Measurements from ENCODE around the gene KNDC1. TPM values are rescaled to one million over a fixed set of nuclear protein-coding genes. Genes with fewer than 3 reads are reported as not detected.

KNDC1 gene
- total RNA-seq, 1 donor from 2014 or later, result 0.12 TPM

DNA sequence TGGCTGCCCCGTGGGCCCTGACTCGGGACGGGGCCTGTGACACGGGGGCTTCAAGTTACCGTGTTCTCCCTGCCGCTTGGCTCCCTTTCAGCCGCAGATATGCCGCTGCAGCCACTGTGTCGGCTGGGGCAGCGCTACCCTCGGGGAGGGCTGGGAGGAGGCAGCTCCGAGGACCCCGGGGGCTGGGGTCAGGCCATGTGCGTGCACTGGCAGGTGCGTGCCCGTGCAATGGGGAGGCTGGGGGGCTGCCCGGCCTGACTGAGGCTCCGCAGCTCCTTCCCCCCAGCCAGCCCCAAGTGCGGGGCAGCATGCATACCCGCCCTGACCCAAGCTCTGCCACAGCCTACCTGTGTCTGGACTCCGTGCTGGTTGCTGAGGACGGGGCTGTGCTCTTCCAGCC is 29.2 kb downstream of the KNDC1 start:
- intact Hi-C loops (cut with micrococcal nuclease), result no loop called here

DNA sequence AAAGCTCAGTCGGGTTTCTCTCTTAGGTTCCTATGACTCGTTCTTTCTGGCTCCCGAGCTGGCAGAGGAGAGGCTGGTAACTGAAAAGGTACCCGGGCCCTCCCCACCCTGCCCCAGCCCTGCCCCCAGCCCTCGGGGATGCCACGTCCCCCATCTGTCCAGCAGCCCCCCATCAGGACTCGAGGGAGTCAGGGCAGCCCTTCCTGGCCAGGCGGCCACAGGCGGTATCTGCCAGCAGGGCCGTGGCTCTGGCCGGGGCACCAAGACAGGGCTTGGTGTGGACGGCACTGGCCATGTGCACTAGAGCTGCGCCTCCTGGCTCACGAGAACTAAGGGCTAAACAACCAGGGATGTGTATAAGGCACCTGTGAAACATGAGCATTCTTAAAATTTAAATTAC is 29.7 kb downstream of the KNDC1 start:
- intact Hi-C loops (cut with micrococcal nuclease), result no loop called here

DNA sequence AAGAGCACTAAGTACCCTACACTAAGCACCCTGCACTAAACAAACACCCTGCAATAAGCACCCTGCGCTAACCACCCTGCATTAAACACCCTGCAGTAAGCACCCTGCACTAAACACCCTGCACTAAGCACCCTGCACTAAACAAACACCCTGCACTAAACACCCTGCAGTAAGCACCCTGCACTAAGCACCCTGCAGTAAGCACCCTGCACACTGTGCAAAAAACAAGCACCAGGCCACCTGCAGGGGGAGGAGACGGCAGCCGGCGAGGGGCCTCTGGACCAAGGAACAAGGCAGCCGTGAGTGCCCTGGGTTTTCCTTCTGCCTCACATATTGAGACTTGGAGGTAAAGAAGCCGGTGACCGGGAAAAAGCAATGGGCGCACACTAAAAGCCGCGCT is 30.2 kb downstream of the KNDC1 start:
- intact Hi-C loops (cut with micrococcal nuclease), result no loop called here

DNA sequence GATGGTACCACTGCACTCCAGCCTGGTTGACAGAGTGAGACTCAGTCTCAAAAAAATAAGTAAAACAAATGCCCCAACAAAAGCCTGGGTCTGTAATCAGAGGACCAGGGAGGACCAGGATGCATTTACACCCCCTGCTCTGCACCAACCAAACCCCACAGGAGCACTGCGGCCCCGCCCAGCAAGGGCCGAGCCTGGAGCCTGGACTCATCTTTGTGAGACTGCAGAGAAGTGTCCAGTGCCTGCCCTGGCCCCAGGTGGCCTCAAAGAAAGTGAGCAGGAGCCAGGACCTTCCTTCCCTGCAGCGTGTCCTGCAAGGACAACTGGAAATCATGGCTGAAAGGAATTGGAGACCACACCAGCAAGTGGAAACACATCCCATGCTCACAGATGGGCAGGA is 31.6 kb downstream of the KNDC1 start:
- intact Hi-C loops (cut with micrococcal nuclease), result no loop called here

DNA sequence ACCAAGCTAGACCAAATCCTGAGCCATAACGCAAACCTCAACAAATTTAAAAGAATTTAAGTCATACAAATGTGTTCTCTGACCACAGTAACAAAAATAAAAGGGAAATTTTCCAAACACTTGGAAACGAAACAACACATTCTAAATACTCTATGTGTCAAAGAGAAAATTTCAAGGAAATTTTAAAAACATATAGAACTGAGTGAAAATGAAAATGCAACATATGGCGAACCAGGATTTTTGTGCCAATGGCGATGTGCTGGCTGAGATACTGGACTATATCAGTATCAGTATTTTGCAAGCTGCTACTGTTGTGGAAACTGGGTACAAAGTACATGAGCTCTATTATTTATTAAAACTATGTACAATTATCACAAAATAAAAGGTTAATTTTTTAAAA is 34.1 kb downstream of the KNDC1 start:
- intact Hi-C loops (cut with micrococcal nuclease), result no loop called here

DNA sequence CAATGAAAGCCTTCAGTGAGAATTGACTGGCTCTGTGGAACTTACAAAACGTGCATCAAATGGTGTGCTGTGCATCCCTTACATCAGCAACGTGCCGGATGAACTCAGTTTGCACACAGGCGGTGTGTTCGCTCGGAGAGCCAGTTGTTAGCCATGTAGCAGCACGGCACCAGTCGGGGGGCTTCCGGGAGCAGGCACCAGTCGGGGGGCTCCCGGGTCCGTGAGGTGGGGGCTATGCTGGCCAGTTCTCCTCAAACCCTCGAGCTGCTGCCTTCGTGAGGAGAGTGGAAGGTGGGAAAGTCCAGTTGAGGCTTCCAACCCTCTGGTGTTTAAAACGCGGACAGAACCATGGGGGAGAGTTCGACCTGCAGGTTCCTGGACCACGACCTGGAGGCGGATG is 35.1 kb downstream of the KNDC1 start:
- intact Hi-C loops (cut with micrococcal nuclease), result no loop called here

DNA sequence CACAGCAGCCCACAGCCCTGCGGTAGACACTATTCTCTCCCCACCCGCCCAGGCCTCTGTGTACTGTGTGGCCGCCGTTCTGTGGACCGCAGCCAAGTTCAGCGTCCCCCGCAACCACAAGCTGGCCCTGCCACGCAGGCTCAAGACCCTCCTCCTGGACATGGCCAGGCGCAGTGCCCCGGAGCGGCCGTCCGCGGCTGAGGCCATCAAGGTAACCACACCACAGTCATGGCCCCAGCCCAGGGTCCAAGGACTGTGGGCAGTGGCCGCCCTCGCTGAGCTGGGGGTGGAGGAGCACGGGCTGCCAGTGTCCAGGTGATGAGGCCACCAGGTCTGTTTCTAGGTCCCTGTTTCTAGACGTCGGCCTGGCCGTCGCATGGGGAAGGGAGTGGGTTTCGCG is 35.6 kb downstream of the KNDC1 start:
- intact Hi-C loops (cut with micrococcal nuclease), result no loop called here

DNA sequence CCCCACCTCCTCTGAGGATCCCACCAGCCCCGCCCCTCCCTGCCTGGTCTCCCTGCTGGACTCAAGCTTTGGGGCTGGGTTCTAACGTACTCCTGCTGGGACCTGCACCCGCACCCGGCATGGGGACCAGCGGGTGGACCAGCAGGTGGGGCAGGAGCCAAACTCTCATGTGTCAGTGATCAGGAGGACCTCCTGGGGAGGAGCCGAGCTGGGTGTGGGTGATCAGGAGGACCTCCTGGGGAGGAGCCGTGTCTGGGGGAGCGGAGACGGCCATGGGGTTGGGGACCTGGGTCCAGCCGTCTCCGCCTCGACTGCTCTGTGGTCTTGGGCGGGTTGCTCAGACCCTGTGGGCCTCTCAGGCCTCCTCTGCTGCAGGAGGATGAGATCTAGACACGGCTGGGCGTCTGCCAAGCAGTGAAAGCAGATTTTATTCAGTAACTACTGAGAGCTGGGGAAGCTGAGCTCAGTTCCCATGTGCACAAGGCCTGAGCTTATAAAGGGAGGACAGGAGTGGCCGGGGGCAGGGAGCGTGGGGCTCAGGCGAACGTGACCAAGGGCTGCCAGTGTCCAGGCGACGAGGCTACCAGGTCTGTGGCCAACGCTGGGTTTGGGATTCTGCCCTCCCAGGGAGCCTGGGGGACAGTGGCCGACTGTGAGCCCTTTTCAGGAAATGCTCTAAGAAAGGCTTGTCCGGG is 36.3 kb downstream of the KNDC1 start:
- intact Hi-C loops (cut with micrococcal nuclease), result no loop called here

DNA sequence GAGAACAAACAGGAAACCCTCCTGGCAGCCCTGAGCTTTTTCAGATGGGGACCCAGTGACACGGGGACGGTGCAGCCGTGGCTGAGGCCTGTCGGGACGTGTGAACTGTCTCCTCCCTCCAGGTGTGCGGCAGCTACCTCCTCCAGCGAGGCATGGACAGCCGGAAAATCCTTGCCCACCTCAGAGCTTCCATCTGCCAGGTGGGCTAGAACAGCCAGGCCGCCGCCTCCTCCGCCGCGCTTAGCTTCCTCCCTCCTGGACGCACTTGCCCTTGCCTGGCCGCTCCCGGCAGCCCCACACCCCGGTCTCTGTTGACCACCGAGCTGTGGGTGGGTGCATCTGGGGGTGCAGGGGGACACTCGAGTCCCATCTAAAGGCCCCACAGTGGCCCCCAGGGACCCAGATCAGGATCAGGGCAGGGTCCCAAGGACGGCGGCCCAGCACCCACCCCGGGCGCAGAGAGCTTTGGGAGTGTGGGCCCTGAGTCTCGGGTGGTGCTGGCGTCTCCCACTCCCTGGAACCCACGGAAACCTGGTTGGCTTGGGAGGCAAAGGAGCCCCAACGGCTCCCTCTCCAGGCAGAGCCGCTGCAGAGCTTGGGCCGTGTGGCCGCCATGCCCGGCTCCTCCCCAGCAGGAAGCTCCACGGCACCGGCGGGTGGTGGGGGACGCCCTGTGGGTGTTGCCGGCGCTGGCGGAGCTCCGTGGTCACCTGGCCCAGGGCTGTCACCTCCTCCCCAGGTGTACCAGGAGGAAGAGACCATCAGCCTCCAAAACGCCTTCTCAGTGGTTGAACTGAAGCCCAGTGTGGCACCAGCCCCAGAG is 37.1 kb downstream of the KNDC1 start:
- intact Hi-C loops (cut with micrococcal nuclease), result no loop called here

DNA sequence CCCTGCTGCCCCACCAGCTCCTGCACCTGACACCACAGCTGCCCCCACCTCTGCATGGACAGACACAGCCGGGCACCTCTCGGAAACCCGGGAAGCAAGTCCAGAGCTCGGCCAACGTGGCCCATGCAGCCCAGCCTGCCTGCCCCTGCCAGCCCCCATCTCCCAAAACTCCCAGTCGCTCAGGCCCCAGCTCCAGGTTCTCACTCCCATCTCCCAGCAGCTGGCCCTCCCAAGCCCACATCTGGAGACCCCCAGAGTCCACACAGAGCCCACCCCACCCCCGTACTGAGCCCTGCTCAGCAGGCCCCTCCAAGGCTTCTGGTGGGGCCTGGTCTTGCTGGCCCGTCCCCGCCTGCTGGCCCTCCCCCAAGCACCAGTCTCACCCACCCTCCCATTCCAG is 37.8 kb downstream of the KNDC1 start:
- intact Hi-C loops (cut with micrococcal nuclease), result no loop called here

DNA sequence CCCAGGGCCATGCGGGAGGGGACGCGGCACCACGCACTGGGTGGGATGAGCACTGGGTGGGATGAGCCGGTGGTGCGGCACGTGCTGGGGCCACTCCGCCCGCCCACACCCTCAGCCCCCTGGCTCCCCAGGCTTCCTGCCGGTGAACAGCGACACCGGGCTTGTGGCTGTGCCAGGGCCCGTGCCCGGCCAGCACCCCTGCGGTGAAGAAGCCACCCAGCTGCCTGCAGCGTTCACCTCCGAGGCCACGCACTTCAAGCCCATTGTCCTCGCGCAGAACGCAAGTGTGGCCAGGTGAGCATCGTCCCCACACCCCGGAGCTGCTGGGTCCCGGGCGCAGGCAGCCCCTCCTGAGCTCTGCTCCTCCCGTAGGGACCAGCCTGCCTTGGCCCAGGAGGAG is 38.2 kb downstream of the KNDC1 start:
- intact Hi-C loops (cut with micrococcal nuclease), result no loop called here

DNA sequence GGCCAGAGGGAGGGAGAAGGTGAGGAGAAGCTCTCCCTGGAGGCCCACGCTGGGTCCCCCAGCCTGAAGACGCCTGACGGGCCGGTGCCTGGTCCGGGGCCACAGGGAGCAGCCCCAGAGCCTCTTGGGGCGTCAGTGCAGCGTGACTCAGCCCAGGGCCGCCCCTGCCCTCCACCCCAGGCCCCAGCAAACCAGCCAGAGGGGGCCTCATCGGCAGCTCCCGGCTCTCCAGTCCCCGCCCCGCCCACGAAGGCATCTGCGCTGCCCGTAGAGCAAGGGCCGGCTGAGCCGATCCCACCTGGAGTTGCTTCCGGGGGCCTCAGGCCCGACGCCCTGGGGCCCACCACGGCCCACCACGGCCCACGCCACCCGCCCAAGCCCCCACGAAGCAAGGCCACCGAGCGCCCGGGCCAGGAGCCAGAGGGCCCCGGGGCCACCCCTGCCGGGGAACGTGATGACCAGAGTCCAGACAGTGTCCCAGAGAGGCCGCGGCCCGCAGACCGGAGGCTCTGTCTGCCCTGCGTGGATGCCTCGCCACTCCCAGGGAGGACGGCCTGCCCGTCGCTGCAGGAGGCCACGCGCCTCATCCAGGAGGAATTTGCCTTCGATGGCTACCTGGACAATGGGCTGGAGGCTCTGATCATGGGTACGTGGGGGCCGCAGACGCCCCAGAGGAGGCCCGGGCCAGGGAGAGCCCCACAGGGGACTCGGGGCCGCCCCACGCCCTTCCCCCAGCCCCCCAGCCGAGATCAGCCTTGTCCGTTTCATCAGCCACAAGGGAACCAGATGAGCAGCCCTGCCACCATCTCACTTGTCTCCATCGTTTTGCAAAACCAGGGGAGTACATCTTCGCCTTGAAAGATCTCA is 38.8 kb downstream of the KNDC1 start:
- intact Hi-C loops (cut with micrococcal nuclease), result no loop called here

DNA sequence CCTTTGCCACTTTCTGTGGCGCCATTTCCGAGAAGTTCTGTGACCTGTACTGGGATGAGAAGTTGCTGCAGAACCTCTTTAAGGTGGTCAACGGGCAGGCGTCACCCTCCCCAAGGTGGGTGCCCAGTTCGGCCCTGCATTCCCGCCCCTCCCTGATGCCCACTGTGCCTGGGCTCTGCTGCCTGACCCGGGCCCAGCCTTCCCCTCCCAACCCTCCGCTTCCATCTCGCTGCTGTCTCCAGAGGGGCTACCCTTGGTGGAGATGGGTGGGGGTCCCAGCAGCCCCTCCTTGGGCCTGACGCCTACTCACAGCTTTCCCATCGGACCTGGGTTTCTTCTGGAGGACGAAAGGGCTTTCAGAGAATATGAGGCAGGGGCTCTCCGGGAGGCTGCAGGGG is 39.5 kb downstream of the KNDC1 start:
- intact Hi-C loops (cut with micrococcal nuclease), result no loop called here

DNA sequence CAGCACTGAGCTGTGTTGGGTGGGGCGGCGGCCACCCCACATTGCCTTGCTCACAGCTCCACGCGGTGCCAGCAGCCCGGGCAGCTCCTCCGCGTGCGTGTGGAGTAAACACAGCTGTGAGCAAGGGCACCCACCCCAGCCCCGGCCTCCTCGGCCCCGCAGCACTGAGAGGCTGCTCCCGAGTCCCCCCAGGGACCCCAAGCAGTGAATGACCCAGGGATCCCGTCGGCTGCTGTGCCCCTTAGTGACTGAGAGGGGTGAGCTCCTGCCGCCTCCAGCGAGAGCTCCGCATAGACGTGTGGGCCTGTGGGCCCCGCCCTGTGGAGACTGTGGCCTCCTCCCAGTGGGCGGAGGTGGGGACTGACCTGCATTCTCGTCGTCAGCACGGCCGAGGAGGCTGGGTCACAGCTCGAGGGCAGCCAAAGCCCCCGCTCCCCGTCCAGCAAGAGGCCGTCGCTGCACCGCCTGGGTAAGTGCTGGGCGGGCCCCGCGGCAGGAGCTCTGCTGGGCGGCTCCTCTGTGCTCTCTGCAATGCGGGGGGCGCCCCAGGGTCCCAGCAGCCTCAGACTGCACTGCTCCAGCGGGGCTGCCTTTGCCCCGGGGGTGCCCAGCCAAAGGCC is 40.1 kb downstream of the KNDC1 start:
- intact Hi-C loops (cut with micrococcal nuclease), result no loop called here

DNA sequence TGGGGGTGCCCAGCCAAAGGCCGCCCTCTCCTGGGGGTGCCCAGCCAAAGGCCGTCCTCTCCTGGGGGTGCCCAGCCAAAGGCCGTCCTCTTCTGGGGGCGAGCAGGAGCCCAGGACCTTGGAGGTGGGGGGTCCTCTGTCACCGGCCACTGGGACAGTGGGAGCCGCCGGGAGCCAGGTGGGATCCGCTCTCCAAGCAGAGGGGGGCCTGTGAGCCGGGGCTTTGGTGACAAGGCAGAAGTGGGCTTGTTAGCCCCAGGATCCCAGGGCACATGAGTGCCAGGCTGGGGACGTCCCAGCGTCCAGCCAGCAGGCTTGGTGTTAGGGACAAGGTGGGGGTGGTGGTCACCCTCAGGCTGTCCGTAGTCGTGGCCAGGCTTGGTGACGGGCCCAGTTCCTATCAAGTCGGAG is 40.6 kb downstream of the KNDC1 start:
- intact Hi-C loops (cut with micrococcal nuclease), result no loop called here

DNA sequence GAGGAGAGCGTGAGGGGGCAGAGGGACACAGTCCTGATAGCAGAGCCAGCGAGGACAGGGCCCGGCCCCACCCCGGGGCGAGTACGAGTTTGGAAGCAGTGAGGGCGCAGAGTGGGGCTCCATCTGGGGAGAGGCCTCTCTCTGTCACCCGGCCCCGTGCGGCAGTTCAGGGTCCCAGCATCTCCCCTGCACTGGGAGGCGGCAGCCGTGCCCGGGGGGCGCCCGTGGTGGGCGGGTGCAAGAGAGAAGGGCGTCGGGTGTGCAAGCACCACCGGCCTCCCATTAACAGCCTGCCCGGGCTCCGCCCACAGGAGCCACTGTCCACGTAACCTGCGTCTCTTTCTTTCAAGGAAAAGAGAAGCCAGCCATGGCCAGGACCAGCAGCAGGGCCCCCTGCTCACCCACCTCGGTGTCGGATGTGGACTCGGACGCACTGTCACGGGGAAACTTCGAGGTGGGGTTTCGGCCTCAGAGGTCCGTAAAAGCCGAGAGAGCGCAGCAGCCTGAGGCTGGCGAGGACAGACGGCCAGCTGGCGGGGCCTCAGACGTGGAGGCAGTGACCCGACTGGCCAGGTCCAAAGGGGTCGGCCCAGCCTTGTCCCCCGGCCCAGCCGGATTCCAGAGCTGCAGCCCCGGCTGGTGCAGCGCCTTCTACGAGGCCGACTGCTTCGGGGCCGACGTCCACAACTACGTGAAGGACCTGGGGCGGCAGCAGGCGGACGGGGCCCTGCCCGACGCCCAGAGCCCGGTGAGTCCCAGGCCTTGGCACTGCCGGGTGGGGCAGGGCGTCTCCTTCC is 41.3 kb downstream of the KNDC1 start:
- intact Hi-C loops (cut with micrococcal nuclease), result no loop called here

DNA sequence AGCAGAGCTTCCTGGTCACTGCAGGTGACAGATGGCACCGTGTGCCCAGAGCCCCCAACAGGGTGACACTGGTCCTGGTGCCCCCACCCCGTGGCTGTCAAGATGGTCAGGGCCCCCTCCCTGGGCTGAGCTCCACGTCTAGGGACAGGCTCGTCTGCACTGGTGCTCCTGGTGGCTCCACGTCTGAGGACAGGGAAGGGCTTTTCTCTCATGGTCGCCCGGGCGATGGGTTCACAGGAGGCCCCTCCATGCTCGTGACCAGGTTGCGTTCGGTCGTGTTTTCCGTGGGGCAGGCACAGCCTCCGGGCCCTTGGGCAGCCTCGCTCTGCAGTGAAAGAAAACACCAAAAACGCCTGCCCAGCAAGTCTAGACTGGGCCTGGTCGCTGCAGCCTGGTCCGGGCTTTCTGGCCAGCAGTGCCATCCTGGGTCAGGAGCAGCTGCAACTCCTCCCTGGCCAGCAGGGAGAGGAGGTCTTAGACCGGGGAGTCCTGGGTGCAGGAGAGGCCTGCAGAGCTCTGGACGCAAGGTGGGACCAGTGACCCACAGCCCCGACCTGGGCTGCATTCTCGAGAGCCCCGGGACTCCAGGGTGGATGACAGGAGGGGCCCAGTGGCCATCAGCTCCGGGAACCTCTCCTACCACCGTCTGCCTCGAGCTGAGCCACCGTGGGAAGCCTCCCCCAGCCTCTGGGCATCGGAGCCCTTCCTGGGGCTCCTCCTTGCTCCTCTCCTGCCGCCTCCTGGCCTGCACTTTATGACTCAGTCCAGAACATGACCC is 42.1 kb downstream of the KNDC1 start:
- intact Hi-C loops (cut with micrococcal nuclease), result no loop called here

DNA sequence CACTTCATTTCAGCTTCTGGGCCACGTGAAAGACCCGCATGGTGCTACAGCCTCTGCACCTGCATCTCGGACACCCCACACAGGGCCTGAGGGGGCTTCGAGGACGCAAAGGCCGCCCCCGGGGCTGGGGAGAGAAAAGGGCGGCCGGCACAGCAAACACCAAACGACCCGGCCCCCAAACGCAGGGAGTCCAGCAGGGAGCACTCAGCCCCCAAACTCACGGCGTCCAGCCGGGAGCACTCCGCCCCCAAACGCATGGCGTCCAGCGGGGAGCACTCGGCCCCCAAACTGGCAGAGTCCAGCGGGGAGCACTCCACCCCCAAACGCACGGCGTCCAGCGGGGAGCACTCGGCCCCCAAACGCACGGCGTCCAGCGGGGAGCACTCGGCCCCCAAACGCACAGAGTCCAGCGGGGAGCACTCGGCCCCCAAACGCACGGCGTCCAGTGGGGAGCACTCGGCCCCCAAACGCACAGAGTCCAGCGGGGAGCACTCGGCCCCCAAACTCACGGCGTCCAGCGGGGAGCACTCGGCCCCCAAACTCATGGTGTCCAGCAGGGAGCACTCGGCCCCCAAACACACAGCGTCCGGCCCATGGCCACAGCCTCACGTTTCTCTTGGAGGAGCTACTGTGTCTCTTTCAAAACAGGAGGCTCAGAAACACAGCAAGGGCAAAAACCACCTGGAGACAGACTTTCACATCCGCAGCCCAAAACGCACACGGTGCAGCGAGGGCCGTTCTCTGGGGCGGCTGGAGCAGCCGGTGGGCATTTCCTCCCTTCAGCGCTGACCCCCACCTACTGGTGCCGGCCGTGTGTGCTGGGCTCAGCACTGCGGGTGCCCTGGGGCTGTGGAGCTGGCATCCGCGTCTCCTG is 43.0 kb downstream of the KNDC1 start:
- intact Hi-C loops (cut with micrococcal nuclease), result no loop called here

DNA sequence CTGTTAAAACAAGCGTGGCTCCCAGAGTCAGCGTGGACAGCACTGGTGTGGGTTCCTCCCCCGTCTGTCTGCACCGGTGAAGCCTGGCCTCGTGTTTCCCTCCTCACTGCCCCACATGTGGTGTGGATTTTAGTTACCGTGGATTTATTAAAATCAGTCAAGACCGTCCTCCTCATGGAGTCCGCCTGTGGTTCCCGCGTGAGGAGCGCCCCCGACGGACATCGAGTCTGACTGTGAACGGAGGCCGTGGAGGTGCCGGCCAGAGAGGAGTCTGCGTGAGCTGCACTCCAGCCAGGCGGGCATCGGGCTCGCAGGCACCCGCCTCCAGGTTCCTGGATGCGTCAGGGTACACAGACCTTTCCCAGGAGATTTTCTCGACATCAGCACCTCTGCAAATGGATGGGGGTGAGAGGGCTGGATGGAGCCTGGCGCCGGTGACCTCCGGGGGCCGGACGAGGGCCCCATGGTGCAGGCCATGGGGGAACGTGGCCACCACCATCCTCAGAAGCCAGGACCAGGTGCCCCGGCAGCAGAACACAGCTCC is 43.7 kb downstream of the KNDC1 start:
- intact Hi-C loops (cut with micrococcal nuclease), result no loop called here
